GM12874 (cell line): Measurements from ENCODE around the gene PACSIN2.

ENCODE experiments used
- CTCF ChIP-seq: IDR thresholded peaks from 2 replicates; pipeline ENCODE4 v1.5.1; 2011; ENCODE audit warnings: low read depth, mild to moderate bottlenecking, control low read depth, low read length, moderate library complexity; ENCODE audit not compliant: insufficient read depth

Gene PACSIN2

GRCh38 chr22:43017525-43018460 lies 2.8 kb upstream of the PACSIN2 start:
- TF ChIP-seq CTCF, result no peak

- no peak for TF ChIP-seq CTCF
Measured at GRCh38 chr22:43015677-43016042, 711 bp upstream of the PACSIN2 start.

GRCh38 chr22:43014316-43014868 lies 557 bp downstream of the PACSIN2 start:
- no peak for TF ChIP-seq CTCF

- TF ChIP-seq CTCF, result no peak
Measured at GRCh38 chr22:43013355-43014315, 1.3 kb downstream of the PACSIN2 start.

- TF ChIP-seq CTCF, result no peak
Measured at GRCh38 chr22:43012390-43012789, 2.6 kb downstream of the PACSIN2 start.

GRCh38 chr22:43011079-43011478 lies 3.9 kb downstream of the PACSIN2 start:
- no peak for TF ChIP-seq CTCF

- TF ChIP-seq CTCF, result no peak
Measured at GRCh38 chr22:43009444-43009843, 5.5 kb downstream of the PACSIN2 start.
